ENCODE measurements around the gene MPHOSPH6. TPM values are rescaled to one million over a fixed set of nuclear protein-coding genes. Genes with fewer than 3 reads are reported as not detected.

Gene MPHOSPH6
- total and polyA plus RNA-seq, 2 of the 4 experiments (the other 2 are of a cell fraction) = 5.4 to 15.5 TPM

DNA sequence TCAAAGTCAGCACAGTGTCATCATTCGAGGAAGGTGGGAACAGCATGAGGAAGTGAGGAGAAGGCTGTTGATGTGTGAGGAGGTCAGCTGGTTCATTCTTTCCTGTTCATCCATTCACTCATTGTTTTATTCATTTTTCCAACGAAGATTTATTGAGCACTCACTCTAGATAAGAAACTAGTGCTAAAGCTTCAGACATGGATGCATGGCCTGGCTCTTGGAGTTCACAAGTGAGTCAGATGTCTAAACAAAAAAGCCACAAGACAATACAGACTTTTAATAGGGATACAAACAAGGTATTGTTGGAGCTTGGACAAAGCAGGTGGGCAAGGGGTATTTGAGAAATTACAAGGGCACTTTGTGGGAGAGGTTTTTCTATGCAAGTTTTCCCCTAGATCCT, 31.3 kb upstream of the MPHOSPH6 start:
- H3K9ac ChIP-seq (ENCODE audit: low read depth, low read length) = no peak overlapping the region
- H3K27me3 ChIP-seq (ENCODE audit: control insufficient read depth, insufficient read depth, low read length) = peaks cover 3% of the 10 kb centered on the region; the same call in 1 of the 2 replicates
- no peak for ATAC-seq (ENCODE audit: low read depth)
- H3K9me1 ChIP-seq (ENCODE audit: insufficient read depth, low read length) = no peaks in the 10 kb centered on the region
- H2AFZ ChIP-seq (replicated peaks; ENCODE audit: low read length, poor library complexity) = no peak overlapping the region
- no peak overlapping the region for H3K56ac ChIP-seq (ENCODE audit: extremely low read depth, insufficient read depth, low read length)
- H3K18ac ChIP-seq (ENCODE audit: low read depth, low read length) = no peak overlapping the region
- no peak overlapping the region for H3K14ac ChIP-seq (replicated peaks; ENCODE audit: low read depth, low read length)
- no peaks in the 10 kb centered on the region for H3K36me3 ChIP-seq (ENCODE audit: control insufficient read depth, insufficient read depth, low read length)
- no peaks in the 10 kb centered on the region for H3K79me1 ChIP-seq (ENCODE audit: low read depth in 1 of 2, low read length in 2 of 2)
- H3K4ac ChIP-seq (ENCODE audit: low read depth, low read length) = no peak overlapping the region
- no peak overlapping the region for H3K27ac ChIP-seq (ENCODE audit: insufficient read depth, low read length)
- no peak overlapping the region for H2BK20ac ChIP-seq (ENCODE audit: low read depth, low read length)
- intact Hi-C loops (cut with micrococcal nuclease) (no loop called here), dilution Hi-C loops (cut with HindIII; ENCODE audit: low sequenced_read_pairs, unreplicated experiment) (no loop called here), in situ Hi-C loops (cut with MboI; ENCODE audit: low sequenced_read_pairs) (no loop called here)
- no peak overlapping the region for H2BK15ac ChIP-seq (ENCODE audit: low read depth, low read length)
- no peaks in the 10 kb centered on the region for H3K9me3 ChIP-seq (ENCODE audit: control insufficient read depth, insufficient read depth, low read length)
- H3K4me1 ChIP-seq (ENCODE audit: control insufficient read depth, insufficient read depth, low read length) = no peaks in the 10 kb centered on the region
- no peak overlapping the region for H4K91ac ChIP-seq (ENCODE audit: insufficient read depth, low read depth, low read length)
- no peak overlapping the region for H4K5ac ChIP-seq (ENCODE audit: low read depth, low read length)
- ChIA-PET CTCF (interaction anchor here (0.7 kb wide), 1 partner anchor 472 kb away, joined by 3 read pairs; no protein-coding TSS in a partner anchor), POLR2A (ENCODE audit: unreplicated experiment) (no interaction called here)
- no peaks in the 10 kb centered on the region for H4K20me1 ChIP-seq (ENCODE audit: insufficient read depth, low read length)
- H2BK5ac ChIP-seq (ENCODE audit: low read depth, low read length, poor library complexity, severe bottlenecking) = no peak overlapping the region
- H2BK120ac ChIP-seq (ENCODE audit: low read depth, low read length) = no peak overlapping the region
- TF ChIP-seq RFX5 (IDR thresholded peaks at IDR 0.05; ENCODE audit: low read depth, low read length) (no peak), SMC3 (IDR thresholded peaks at IDR 0.05; ENCODE audit: low read depth, low read length) (no peak), CEBPB (IDR thresholded peaks at IDR 0.05; ENCODE audit: low read depth, low read length) (no peak)
- no peak overlapping the region for H2AK9ac ChIP-seq (replicated peaks; ENCODE audit: low read depth, low read length, poor library complexity)
- BruUV-seq (replicated peaks) = no TSS peak
- DNase-seq = no peak
- no peak overlapping the region for H2AK5ac ChIP-seq (ENCODE audit: low read depth, low read length)
- H3K23ac ChIP-seq (ENCODE audit: low read depth, low read length) = no peak overlapping the region
- no peak overlapping the region for H3K4me3 ChIP-seq (ENCODE audit: insufficient read depth, low read depth, low read length)
- H3K4me2 ChIP-seq (ENCODE audit: low read depth, low read length) = no peak overlapping the region
- no CpG with 5 or more reads among the region's 2 CpGs for WGBS, 2 experiments (ENCODE audit: extremely low coverage in 2 of 2, insufficient read length in 1 of 2)
- no peak overlapping the region for H4K8ac ChIP-seq (ENCODE audit: low read depth in 2 of 2, low read length in 2 of 2)

Data from IMR-90 (cell line).